ENCODE results near the gene RPL39. TPM values are rescaled to one million over a fixed set of nuclear protein-coding genes. Genes with fewer than 3 reads are reported as not detected.

The RPL39 gene
- polyA plus RNA-seq, 12 donors, result 1,340 to 4,447 (median 3,172) TPM

Other genes with a start within 250 kb of the RPL39 start
- 10 to 100 TPM in 10 of 12 donors, 1 to 10 TPM in 1, not detected in 1; 7.1 to 22.5 (median 17.8) TPM for gene STEEP1, start 226.2 kb downstream of the RPL39 start, polyA plus RNA-seq (ENCODE audit: insufficient read length in 12 of 12)
- gene UBE2A, start 217.1 kb downstream of the RPL39 start, polyA plus RNA-seq (ENCODE audit: insufficient read length in 12 of 12), result 10 to 100 TPM in 11 of 12 donors, not detected in 1; 55.7 to 98.6 (median 69.7) TPM
- 10 to 100 TPM in 1 of 12 donors, 1 to 10 TPM in 10, not detected in 1; 5.4 to 10.1 (median 7.4) TPM for gene NKRF, start 185.2 kb downstream of the RPL39 start, polyA plus RNA-seq (ENCODE audit: insufficient read length in 12 of 12)
- 10 to 100 TPM in 11 of 12 donors, not detected in 1; 22.0 to 54.1 (median 35.0) TPM for gene SEPTIN6, start 98.5 kb downstream of the RPL39 start, polyA plus RNA-seq (ENCODE audit: insufficient read length in 12 of 12)
- under 1 TPM in 10 of 12 donors, not detected in 2; 0.20 to 0.57 (median 0.32) TPM for gene SOWAHD, start 33.0 kb downstream of the RPL39 start, polyA plus RNA-seq (ENCODE audit: insufficient read length in 12 of 12)
- 10 to 100 TPM in 11 of 12 donors, not detected in 1; 10.6 to 27.4 (median 13.1) TPM for gene UPF3B, start 61.3 kb upstream of the RPL39 start, polyA plus RNA-seq (ENCODE audit: insufficient read length in 12 of 12)
- gene RNF113A, start 80.1 kb upstream of the RPL39 start, polyA plus RNA-seq (ENCODE audit: insufficient read length in 12 of 12), result 10 to 100 TPM in 3 of 12 donors, 1 to 10 TPM in 7, not detected in 2; 8.0 to 11.9 (median 8.9) TPM
- gene NDUFA1, start 80.2 kb upstream of the RPL39 start, polyA plus RNA-seq (ENCODE audit: insufficient read length in 12 of 12), result 100 to 1,000 TPM in 5 of 12 donors, 10 to 100 TPM in 6, not detected in 1; 61.6 to 113 (median 98.4) TPM
- gene AKAP14, start 104.3 kb upstream of the RPL39 start, polyA plus RNA-seq (ENCODE audit: insufficient read length in 12 of 12), result not detected
- 10 to 100 TPM in 6 of 12 donors, 1 to 10 TPM in 5, not detected in 1; 7.7 to 12.3 (median 10.1) TPM for gene NKAP, start 152.1 kb upstream of the RPL39 start, polyA plus RNA-seq (ENCODE audit: insufficient read length in 12 of 12)

Data from muscle of arm (tissue), 12 donors.